K562 (cell line): ENCODE data around the gene AKT3. TPM values are rescaled to one million over a fixed set of nuclear protein-coding genes. Genes with fewer than 3 reads are reported as not detected.

ENCODE experiments used
- ATAC-seq: fragments of 200-7000 bp; cut with Tn5 transposase; 3 replicates; pipeline ENCODE4 v1.9.1; 2020; ENCODE audit warnings: moderate library complexity
- BruUV-seq: library from RNA; stranded (reverse); fragments of 400-500 nt; replicated peaks from 2 replicates; lab custom pipeline; 2021; lab: Mats Ljungman, UMichigan
- CTCF ChIA-PET: fragments of 300-600 bp; formaldehyde crosslinking; extraction: SDS; loops from one replicate; lab custom pipeline; 2021; ENCODE audit warnings: low intra/inter-chr PET ratio; lab: Yijun Ruan, JAX
- POLR2A ChIA-PET: fragments of 300-600, 350-650 bp; sonication (Branson Sonifier 250); formaldehyde crosslinking; extraction: SDS; loops from one replicate; lab custom pipeline; 2021; ENCODE audit warnings: antibody characterized with exemption, inconsistent platforms; lab: Yijun Ruan, JAX
- DNase-seq, 4 experiments: peaks; one replicate each; pipeline versions ENCODE4 v3.0.0 to v3.0.0-alpha.2; 2011 to 2018; ENCODE audit warnings: low spot score in 3 of 4, mixed read lengths in 3 of 4; ENCODE audit errors: extremely low read depth in 1 of 4
- FAIRE-seq: peaks from 2 replicates; lab custom pipeline; 2011; peaks lifted over from hg19 to GRCh38; lab: Jason Lieb, UNC
- H2AFZ ChIP-seq: 2 replicates; pipeline ENCODE4 v1.6.0; 2011; ENCODE audit warnings: low read depth, low read length, control low read depth, inconsistent platforms
- H3K27ac ChIP-seq: fragments of 200-600 bp; 3 replicates; pipeline ENCODE4 v1.8.0; 2011; ENCODE audit warnings: low read depth, mild to moderate bottlenecking, control low read depth, inconsistent platforms, low read length, moderate library complexity, mixed read lengths; ENCODE audit errors: extremely low read depth
- H3K27me3 ChIP-seq, 2 experiments: fragments of 300-600 bp in 1 of 2; 2 replicates in 1 of 2; 3 replicates in 1 of 2; pipeline versions ENCODE4 v1.6.0 to v1.8.0; 2011; ENCODE audit warnings: inconsistent platforms in 2 of 2, low read length in 2 of 2, mild to moderate bottlenecking in 1 of 2, mixed read lengths in 1 of 2, moderate library complexity in 1 of 2; ENCODE audit not compliant: control insufficient read depth in 2 of 2, insufficient read depth in 2 of 2
- H3K36me3 ChIP-seq: fragments of 300-600 bp; 3 replicates; pipeline ENCODE4 v1.8.0; 2011; ENCODE audit warnings: mild to moderate bottlenecking, low read length, inconsistent platforms; ENCODE audit not compliant: control insufficient read depth, insufficient read depth
- H3K4me1 ChIP-seq, 2 experiments: fragments of 200-600 bp in 1 of 2; replicated peaks in 1 of 2; 2 replicates in 1 of 2; 3 replicates in 1 of 2; pipeline versions ENCODE4 v1.5.1 to v1.8.0; 2011; ENCODE audit warnings: inconsistent platforms in 2 of 2, low read length in 2 of 2, mild to moderate bottlenecking in 1 of 2, mixed read lengths in 1 of 2, moderate library complexity in 1 of 2; ENCODE audit not compliant: control insufficient read depth in 2 of 2, insufficient read depth in 2 of 2
- H3K4me2 ChIP-seq: 2 replicates; pipeline ENCODE4 v1.6.1; 2011; ENCODE audit warnings: low read length, control low read depth, inconsistent platforms, mixed read lengths; ENCODE audit not compliant: insufficient read depth
- H3K4me3 ChIP-seq: fragments of 200-600 bp; sonication (generic), shearing (Covaris generic); 2 replicates; pipeline ENCODE4 v1.5.1; 2016; ENCODE audit warnings: control low read depth, inconsistent platforms
- H3K79me2 ChIP-seq: fragments of 200-600 bp; 3 replicates; pipeline ENCODE4 v1.8.0; 2011; ENCODE audit warnings: low read length, inconsistent platforms; ENCODE audit not compliant: control insufficient read depth, insufficient read depth
- H3K9ac ChIP-seq, 2 experiments: 2 replicates each; pipeline versions ENCODE4 v1.6.0 to v1.6.1; 2011; ENCODE audit warnings: low read depth in 2 of 2, low read length in 2 of 2, control low read depth in 1 of 2, inconsistent platforms in 1 of 2, mild to moderate bottlenecking in 1 of 2, mixed read lengths in 1 of 2; ENCODE audit not compliant: insufficient read depth in 1 of 2
- H3K9me1 ChIP-seq: one replicate; pipeline ENCODE4 v1.6.0; 2011; ENCODE audit warnings: inconsistent platforms, mild to moderate bottlenecking, low read length, moderate library complexity; ENCODE audit not compliant: control insufficient read depth, insufficient read depth
- H3K9me3 ChIP-seq: replicated peaks from 2 replicates; pipeline ENCODE4 v1.5.1; 2011; ENCODE audit warnings: low read depth, low read length, inconsistent platforms; ENCODE audit not compliant: control insufficient read depth, insufficient read depth
- H4K20me1 ChIP-seq: replicated peaks from 2 replicates; pipeline ENCODE4 v1.6.1; 2011; ENCODE audit warnings: low read length, inconsistent platforms, mixed read lengths; ENCODE audit not compliant: control insufficient read depth, insufficient read depth
- ATF6 ChIP-seq: sonication (generic); formaldehyde crosslinking; IDR thresholded peaks from 2 replicates; pipeline ENCODE4 v1.4.0; 2020; ENCODE audit warnings: mild to moderate bottlenecking, missing genetic modification reagents
- CREB3L1 ChIP-seq: fragments of 450-650 bp; IDR thresholded peaks from 2 replicates; pipeline ENCODE4 v1.6.1; 2014; ENCODE audit warnings: low read depth, mild to moderate bottlenecking, moderate library complexity, borderline replicate concordance
- DNMT1 ChIP-seq: fragments of 450-650 bp; IDR thresholded peaks from 2 replicates; pipeline ENCODE4 v1.6.1; 2016; ENCODE audit warnings: antibody characterized with exemption, mild to moderate bottlenecking
- E2F6 ChIP-seq, 2 experiments: IDR thresholded peaks; 2 replicates each; pipeline ENCODE4 v1.6.1; 2011; ENCODE audit warnings: borderline replicate concordance in 1 of 2, control low read depth in 1 of 2, low read depth in 1 of 2, low read length in 1 of 2, mild to moderate bottlenecking in 1 of 2, mixed read lengths in 1 of 2, moderate library complexity in 1 of 2; ENCODE audit not compliant: insufficient read depth in 1 of 2, insufficient read length in 1 of 2, poor library complexity in 1 of 2, severe bottlenecking in 1 of 2; ENCODE audit errors: extremely low read depth in 1 of 2
- PHF20 ChIP-seq: fragments of 450-650 bp; IDR thresholded peaks from 2 replicates; pipeline ENCODE4 v1.6.1; 2018; ENCODE audit not compliant: partially characterized antibody
- SUPT5H ChIP-seq: fragments of 450-650 bp; IDR thresholded peaks from 2 replicates; pipeline ENCODE4 v1.6.1; 2016
- ZBTB8A ChIP-seq: fragments of 450-650 bp; IDR thresholded peaks from 2 replicates; pipeline ENCODE4 v1.6.1; 2018; ENCODE audit warnings: mild to moderate bottlenecking, moderate library complexity; ENCODE audit not compliant: partially characterized antibody
- ZNF217 ChIP-seq: sonication (generic); formaldehyde crosslinking; IDR thresholded peaks from 2 replicates; pipeline ENCODE4 v1.8.0; 2022; ENCODE audit warnings: mild to moderate bottlenecking, missing genetic modification reagents
- ZNF224 ChIP-seq: sonication (generic); formaldehyde crosslinking; IDR thresholded peaks from 2 replicates; pipeline ENCODE4 v1.8.0; 2022; ENCODE audit warnings: mild to moderate bottlenecking, missing genetic modification reagents
- ZNF518B ChIP-seq: fragments of 250-450 bp; sonication (Bioruptor Pico); IDR thresholded peaks from 2 replicates; pipeline ENCODE4 v1.5.0; 2021; ENCODE audit warnings: mild to moderate bottlenecking, moderate library complexity
- ZNF696 ChIP-seq: fragments of 250-450 bp; sonication (Bioruptor Pico); conservative IDR thresholded peaks from 2 replicates; pipeline ENCODE4 v1.4.0; 2020; ENCODE audit warnings: mild to moderate bottlenecking, moderate library complexity
- ZNF785 ChIP-seq: fragments of 250-450 bp; sonication (Bioruptor Pico); IDR thresholded peaks from 2 replicates; pipeline ENCODE4 v1.4.0; 2020; ENCODE audit warnings: mild to moderate bottlenecking
- ZSCAN29 ChIP-seq: fragments of 450-650 bp; IDR thresholded peaks from 2 replicates; pipeline ENCODE4 v1.6.1; 2017
- WGBS: fragments of 100-300 bp; shearing (Covaris generic); methylation state at CpG from one replicate; pipeline ENCODE4 v1.1.6; 2016; ENCODE audit warnings: low coverage, mixed read lengths; ENCODE audit not compliant: insufficient coverage; ENCODE audit errors: missing lambda C conversion rate; 5-methylcytosine and 5-hydroxymethylcytosine counted together
- in situ Hi-C: fragments of 300-500 bp; cut with MboI; formaldehyde crosslinking; loops from 4 replicates; pipeline ENCODE4 v1.15.0; 2018; ENCODE audit warnings: inconsistent platforms, mixed read lengths
- intact Hi-C: fragments of 100-400 bp; cut with micrococcal nuclease; formaldehyde crosslinking; loops from 2 replicates; pipeline ENCODE4 v1.14.2; 2022
- polyA plus RNA-seq, 8 experiments: library from polyadenylated mRNA; depleted of rRNA in 4 of 8; stranded (reverse) in 5 of 8; unstranded in 3 of 8; fragments of >200 nt; fragmentation: Nextera tagmentation in 2 of 8; fragmentation: Illumina TruSeq in 1 of 8; extraction: Ambion mirVana in 2 of 8; extraction: Trizol in 1 of 8; gene quantifications; 2 replicates each; pipeline versions ENCODE4 v1.2.1 to v1.2.3, GENCODE V29; 2011 to 2014; ENCODE audit warnings: inconsistent platforms in 1 of 8, missing spikeins in 1 of 8
- total RNA-seq, 7 experiments: library from RNA; depleted of rRNA in 6 of 7; stranded (reverse); fragments of >200 nt in 6 of 7; fragmentation: Illumina TruSeq in 2 of 7; extraction: Trizol in 2 of 7; gene quantifications; 2 replicates each; pipeline versions ENCODE4 v1.2.1 to v1.2.3, GENCODE V29; 2011 to 2021; ENCODE audit warnings: low replicate concordance in 1 of 7

The AKT3 gene
- total and polyA plus RNA-seq, 9 of the 15 experiments (the other 6 are each of a cell fraction or from before 2014, with no cell fraction given): 0.04 to 0.54 (median 0.18) TPM; not detected in 1

- ChIA-PET CTCF (no interaction called here), POLR2A (no interaction called here)
- no peak overlapping the region for H3K27ac ChIP-seq
- H3K4me3 ChIP-seq: no peak overlapping the region
- no TSS peak for BruUV-seq
- no peaks in the 10 kb centered on the region for H3K9me3 ChIP-seq
- in situ Hi-C loops: no loop called here
- intact Hi-C loops: no loop called here
- H2AFZ ChIP-seq: no peak overlapping the region
- no peaks in the 10 kb centered on the region for H3K79me2 ChIP-seq
- no peak overlapping the region for H3K4me2 ChIP-seq
- 0% methylated on average over 3 of the region's 3 CpGs for WGBS
- no peaks in the 10 kb centered on the region for H3K27me3 ChIP-seq
- no peaks in the 10 kb centered on the region for H3K9me1 ChIP-seq
- DNase-seq (no peak), FAIRE-seq (no peak), ATAC-seq (no peak)
- H3K9ac ChIP-seq: no peak overlapping the region
- no peaks in the 10 kb centered on the region for H4K20me1 ChIP-seq
- no peaks in the 10 kb centered on the region for H3K4me1 ChIP-seq
- H3K36me3 ChIP-seq: no peaks in the 10 kb centered on the region
- no peak for TF ChIP-seq SUPT5H
- no peak for TF ChIP-seq ZNF217 (CRISPR knock-in tag)
- TF ChIP-seq ATF6 (CRISPR knock-in tag): no peak
- no peak for TF ChIP-seq ZNF785 (CRISPR knock-in tag)
- no peak for TF ChIP-seq ZBTB8A
- TF ChIP-seq ZSCAN29: no peak
- TF ChIP-seq DNMT1: no peak
- TF ChIP-seq CREB3L1: no peak
- no peak for TF ChIP-seq ZNF696 (CRISPR knock-in tag)
- TF ChIP-seq PHF20: no peak
- no peak for TF ChIP-seq ZNF224 (CRISPR knock-in tag)
- no peak for TF ChIP-seq ZNF518B
- TF ChIP-seq E2F6 (IDR thresholded peaks at IDR 0.05; ENCODE audit: borderline replicate concordance in 1 of 2, extremely low read depth in 1 of 2, insufficient read depth in 1 of 2, insufficient read length in 1 of 2, low read depth in 1 of 2, low read length in 1 of 2, poor library complexity in 1 of 2, severe bottlenecking in 1 of 2): no peak
These were observed 110.6 kb downstream of the AKT3 start for GRCh38 chr1:243739335-243740003.
